Astrocyte of the spinal cord (primary cell): ENCODE data around the gene ZNF12.

ENCODE experiments used
- DNase-seq: peaks from one replicate; pipeline ENCODE4 v3.0.0; 2011; ENCODE audit warnings: low read depth, low spot score
- H3K4me3 ChIP-seq: 2 replicates; pipeline ENCODE4 v1.5.1; 2011; ENCODE audit warnings: low read depth, mild to moderate bottlenecking, low read length, moderate library complexity
- CTCF ChIP-seq: IDR thresholded peaks from 2 replicates; pipeline ENCODE4 v1.5.1; 2012; ENCODE audit warnings: low read depth, mild to moderate bottlenecking, low read length, inconsistent platforms
- in situ Hi-C: cut with HindIII; loops from 2 replicates; pipeline ENCODE4 v1.10.0; 2017; ENCODE audit warnings: low sequenced_read_pairs

Gene ZNF12

DNA sequence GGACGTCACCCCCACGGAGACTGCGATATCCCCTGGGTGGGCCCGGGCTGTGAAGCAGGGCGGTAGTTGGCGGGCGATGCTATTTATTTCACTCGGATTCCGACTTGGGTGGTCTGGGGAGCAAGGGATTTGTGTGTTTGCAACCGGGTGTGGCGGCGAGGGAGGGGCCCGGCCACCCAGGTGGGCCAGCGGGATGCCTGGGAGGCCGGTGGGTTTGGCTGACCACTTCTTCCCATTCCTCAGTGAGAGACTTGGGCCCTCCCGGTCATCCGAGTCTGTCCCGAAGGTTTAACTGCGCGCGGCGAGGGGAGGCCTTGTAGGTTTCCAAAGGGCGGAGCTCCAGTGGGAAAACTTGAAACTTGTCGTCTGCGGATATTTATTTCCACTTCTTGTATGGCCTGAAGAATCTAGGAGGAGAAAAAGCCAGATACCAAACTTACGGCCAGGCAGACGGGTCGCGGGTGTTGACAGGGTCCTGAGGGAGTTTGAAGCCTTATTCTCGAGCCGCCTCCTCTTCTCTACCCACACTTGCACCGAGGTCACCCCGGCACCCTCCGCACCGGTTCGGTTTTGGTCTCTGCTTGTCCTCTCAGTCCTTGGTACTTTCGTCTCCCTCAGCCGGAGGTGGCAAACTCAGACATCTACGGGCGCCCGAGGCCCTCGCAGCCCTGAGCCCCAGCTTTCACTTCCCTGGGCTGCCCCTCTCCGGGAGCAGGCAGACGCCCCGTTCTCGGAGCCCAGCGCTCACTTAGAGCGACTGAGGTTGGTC is 51.7 kb downstream of the ZNF12 start:
- DNase-seq: no peak
- TF ChIP-seq CTCF: no peak
- no peak overlapping the region for H3K4me3 ChIP-seq
- in situ Hi-C loops: no loop called here

DNA sequence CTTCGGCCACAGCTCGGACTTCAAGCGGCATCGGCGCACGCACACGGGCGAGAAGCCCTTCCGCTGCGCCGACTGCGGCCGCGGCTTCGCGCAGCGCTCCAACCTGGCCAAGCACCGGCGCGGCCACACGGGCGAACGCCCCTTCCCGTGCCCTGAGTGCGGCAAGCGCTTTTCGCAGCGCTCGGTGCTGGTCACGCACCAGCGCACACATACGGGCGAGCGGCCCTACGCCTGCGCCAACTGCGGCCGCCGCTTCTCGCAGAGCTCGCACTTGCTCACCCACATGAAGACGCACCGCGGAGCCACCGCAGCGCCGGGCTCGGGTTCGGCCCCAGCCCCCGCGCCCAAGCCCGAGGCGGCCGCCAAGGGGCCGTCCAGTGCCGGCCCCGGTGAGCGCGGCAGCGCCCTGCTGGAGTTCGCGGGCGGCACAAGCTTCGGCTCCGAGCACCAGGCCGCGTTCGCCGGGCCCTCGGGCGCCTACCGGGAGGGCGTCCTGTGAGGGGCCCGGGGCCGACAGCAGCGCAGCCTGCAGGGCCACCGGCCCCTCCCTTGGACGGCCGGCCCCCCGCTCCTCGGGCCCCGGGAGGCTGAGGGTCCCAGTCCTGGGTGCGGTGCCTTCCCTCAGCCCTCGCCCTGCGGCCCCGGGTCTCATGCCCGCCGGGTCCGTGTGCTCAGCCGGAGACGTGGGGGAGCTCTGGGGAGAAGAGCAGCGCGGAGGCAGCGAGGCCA is 52.5 kb downstream of the ZNF12 start:
- TF ChIP-seq CTCF: no peak
- DNase-seq: no peak
- no peak overlapping the region for H3K4me3 ChIP-seq
- in situ Hi-C loops: no loop called here

- in situ Hi-C loops: no loop called here
- no peak overlapping the region for H3K4me3 ChIP-seq
- no peak for DNase-seq
- no peak for TF ChIP-seq CTCF
Observed at GRCh38 chr7:6653071-6654003, 53.4 kb downstream of the ZNF12 start.

- no peak for DNase-seq
- H3K4me3 ChIP-seq: no peak overlapping the region
- TF ChIP-seq CTCF: no peak
- in situ Hi-C loops: no loop called here
Observed at GRCh38 chr7:6652446-6653011, 54.2 kb downstream of the ZNF12 start.

DNA sequence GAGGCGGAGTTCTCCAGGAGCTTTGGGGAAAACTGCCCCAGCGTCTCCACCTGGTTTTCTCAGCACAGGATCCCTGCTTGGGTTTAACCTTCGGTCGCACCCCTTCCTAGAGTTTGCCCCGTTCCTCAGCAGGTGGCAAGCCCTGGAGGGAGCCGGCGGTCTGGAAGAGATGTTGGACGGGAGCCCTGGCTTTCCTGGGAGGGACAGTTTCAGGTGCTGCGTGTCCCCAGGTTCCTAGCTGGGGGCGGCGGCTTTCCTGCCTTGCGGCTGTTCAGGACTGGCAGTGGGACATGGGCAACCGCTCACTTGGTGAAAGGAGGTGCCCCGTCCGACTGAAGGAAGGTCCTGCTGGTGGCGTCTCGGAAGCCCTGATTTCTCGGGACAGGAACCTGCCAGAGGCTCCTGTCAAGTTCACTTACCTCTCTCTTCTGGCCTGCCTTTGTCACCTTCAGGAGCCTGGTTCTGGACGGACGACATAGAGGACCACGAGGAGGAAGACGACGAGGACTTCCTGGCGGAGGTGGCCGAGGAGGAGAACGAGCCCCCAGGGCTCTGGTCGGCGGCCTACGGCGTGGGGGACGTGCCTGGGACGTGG is 54.8 kb downstream of the ZNF12 start:
- H3K4me3 ChIP-seq: no peak overlapping the region
- in situ Hi-C loops: no loop called here
- DNase-seq: no peak
- TF ChIP-seq CTCF: no peak
